Astrocyte of the spinal cord (primary cell): ENCODE measurements around the gene ZSCAN23.
"Not testable (repeated sequence)": the region's sequence is repeated elsewhere in the genome, so short reads cannot be mapped to it uniquely, and the experiment has no call there.

Experiments used
- DNase-seq: peaks from one replicate; pipeline ENCODE4 v3.0.0; 2011; ENCODE audit warnings: low read depth, low spot score
- H3K4me3 ChIP-seq: 2 replicates; pipeline ENCODE4 v1.5.1; 2011; ENCODE audit warnings: low read depth, mild to moderate bottlenecking, low read length, moderate library complexity
- in situ Hi-C: cut with HindIII; loops from 2 replicates; pipeline ENCODE4 v1.10.0; 2017; ENCODE audit warnings: low sequenced_read_pairs
- TF ChIP-seq, protein P1 (sequence below): IDR thresholded peaks from 2 replicates; pipeline ENCODE4 v1.5.1; 2012; ENCODE audit warnings: low read depth, mild to moderate bottlenecking, low read length, inconsistent platforms

ZSCAN23 gene

DNA sequence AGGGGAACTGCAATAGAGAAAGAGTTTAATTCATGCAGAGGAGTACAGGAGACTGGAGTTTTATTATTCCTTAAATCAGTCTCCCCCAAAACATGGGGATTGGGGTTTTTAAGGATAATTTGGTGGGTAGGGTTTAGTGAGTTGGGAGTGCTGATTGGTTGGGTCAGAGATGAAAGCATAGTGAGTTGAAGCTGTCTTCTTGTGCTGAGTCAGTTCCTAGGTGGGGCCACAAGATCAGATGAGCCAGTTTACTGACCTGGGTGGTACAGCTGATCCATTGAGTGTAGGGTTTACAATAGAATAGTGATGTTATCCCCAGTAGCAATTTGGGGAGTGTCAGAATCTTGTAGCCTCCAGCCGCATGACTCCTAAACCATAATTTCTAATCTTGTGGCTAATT, 43.2 kb upstream of the ZSCAN23 start:
- in situ Hi-C loops = no loop called here
- TF ChIP-seq, protein P1, sequence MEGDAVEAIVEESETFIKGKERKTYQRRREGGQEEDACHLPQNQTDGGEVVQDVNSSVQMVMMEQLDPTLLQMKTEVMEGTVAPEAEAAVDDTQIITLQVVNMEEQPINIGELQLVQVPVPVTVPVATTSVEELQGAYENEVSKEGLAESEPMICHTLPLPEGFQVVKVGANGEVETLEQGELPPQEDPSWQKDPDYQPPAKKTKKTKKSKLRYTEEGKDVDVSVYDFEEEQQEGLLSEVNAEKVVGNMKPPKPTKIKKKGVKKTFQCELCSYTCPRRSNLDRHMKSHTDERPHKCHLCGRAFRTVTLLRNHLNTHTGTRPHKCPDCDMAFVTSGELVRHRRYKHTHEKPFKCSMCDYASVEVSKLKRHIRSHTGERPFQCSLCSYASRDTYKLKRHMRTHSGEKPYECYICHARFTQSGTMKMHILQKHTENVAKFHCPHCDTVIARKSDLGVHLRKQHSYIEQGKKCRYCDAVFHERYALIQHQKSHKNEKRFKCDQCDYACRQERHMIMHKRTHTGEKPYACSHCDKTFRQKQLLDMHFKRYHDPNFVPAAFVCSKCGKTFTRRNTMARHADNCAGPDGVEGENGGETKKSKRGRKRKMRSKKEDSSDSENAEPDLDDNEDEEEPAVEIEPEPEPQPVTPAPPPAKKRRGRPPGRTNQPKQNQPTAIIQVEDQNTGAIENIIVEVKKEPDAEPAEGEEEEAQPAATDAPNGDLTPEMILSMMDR = no peak
- DNase-seq = no peak
- H3K4me3 ChIP-seq = no peak overlapping the region

DNA sequence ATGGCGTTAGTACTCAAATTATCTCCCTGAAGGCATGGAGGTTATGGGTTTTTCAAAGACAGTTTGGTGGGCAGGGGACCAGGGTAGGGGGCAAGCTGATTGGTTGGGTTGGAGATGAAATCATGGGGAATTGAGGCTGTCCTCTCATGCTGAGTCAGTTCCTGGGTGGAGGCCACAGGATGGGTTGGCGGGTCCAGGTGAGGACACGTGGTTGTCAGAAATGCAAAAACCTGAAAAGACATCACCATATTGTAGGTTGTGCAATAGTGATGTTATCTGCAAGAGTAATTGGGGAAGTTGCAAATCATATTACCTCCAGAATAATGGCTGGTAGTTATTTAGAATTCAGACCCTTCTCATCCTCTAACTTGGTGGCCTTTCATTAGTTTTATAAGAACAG, 42.2 kb upstream of the ZSCAN23 start:
- no peak overlapping the region for H3K4me3 ChIP-seq
- no peak for DNase-seq
- TF ChIP-seq, protein P1 = no peak
- in situ Hi-C loops = no loop called here

DNA sequence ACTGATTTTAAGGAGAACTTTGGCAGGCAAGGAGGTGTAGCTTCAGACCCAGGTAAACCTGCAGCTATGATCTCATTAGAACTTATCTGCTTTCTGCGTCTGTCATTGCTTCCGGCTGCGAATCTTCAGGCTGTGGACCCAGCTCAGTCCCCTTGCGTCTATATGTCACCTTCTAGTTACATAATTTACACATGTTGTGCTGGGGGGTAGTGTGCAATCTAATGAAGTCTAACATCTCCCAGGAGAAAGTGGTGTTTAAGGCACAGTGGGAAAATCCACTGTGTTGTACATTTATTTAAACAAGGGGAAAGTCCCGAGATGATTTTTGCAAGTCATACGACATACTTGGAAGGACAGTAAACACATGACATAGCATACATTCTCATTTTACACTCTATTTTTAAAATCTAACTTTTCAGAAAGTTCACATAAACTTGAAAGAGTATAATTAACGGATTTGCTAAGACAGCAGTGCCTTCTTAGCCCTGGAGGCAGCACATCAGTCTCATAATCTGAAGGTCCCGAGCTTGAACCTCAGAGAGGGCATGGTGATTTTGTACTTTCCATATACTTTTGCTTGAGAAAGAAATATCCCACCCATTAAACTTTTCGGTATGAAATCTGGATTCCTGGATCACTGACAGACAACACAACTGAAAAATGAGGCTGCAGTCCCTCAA, 37.1 kb upstream of the ZSCAN23 start:
- TF ChIP-seq, protein P1 = no peak
- in situ Hi-C loops = no loop called here
- no peak overlapping the region for H3K4me3 ChIP-seq

DNA sequence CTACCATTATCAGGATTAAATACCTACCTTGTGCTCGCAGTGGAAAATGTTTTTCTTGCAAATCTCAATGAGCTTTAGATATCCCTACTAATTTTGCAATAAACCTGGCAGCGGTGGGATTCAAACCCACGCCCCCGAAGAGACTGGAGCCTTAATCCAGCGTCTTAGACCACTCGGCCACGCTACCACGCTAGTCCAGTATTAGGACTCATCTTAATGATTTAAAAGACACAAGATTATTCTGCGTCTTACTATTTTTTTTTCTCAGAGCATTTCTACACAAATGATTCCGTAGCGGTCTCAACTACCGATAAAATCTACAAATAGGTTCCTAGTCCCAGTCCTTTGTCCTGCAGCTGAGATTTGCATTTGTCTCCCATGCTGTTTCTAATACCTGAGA, 35.2 kb upstream of the ZSCAN23 start:
- TF ChIP-seq, protein P1 = no peak
- in situ Hi-C loops = no loop called here
- DNase-seq = no peak
- H3K4me3 ChIP-seq = no peak overlapping the region

More for the DNA sequence above, 37.1 kb upstream of the ZSCAN23 start:
- no peak for DNase-seq

DNA sequence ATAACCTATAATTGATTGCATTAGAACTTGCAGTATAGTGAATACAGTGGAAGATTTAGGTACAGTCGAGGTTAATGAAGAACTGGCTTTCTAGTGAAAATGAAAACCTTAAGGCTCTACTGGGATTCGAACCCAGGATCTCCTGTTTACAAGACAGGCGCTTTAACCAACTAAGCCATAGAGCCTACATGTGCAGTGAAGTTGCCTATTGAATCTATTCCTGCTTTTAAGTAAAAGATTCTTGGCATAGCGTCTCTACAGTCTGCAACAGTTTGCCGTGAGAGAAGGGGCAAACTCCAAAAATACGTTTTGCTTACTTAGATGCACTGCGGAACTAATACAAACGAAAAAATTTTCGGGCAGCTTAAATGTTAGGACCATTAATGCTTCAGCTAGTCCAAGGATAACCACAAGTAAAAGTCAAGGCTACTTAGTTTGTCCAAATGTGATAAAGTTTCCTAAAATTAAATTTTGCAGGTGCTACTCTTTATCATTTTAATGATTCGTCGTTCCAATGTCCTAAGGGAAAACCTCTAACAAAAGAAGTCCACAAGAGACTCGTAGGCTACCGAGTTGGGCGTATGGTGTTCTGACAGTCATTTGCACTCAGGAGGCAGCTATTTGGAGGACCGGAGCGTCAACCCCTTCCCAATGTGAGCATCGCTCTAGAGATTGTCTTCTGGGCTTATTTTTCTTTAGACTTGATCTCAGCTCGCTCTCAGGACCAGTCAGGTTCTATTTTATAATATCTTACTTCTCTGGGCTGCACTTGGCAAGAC, 31.3 kb upstream of the ZSCAN23 start:
- in situ Hi-C loops = no loop called here
- DNase-seq = peak; percentile 90
- TF ChIP-seq, protein P1 = no peak
- peak overlapping the region; percentile 56 for H3K4me3 ChIP-seq

DNA sequence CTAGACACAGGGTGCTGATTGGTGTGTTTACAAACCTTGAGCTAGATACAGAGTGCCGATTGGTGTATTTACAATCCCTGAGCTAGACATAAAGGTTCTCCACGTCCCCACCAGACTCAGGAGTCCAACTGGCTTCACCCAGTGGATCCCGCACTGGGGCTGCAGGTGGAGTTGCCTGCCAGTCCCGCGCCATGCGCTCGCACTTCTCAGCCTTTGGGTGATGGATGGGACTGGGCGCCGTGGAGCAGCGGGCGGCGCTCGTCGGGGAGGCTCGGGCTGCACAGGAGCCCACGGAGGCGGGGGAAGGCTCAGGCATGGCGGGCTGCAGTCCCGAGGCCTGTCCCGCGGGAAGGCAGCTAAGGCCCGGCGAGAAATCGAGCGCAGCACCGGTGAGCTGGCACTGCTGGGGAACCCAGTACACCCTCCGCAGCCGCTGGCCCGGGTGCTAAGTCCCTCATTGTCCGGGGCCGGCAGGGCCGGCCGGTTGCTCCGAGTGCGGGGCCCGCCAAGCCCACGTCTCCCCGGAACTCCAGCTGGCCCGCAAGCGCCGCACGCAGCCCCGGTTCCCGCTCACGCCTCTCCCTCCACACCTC, 26.0 kb upstream of the ZSCAN23 start:
- DNase-seq, in situ Hi-C loops, H3K4me3 ChIP-seq: not testable (repeated sequence)

DNA sequence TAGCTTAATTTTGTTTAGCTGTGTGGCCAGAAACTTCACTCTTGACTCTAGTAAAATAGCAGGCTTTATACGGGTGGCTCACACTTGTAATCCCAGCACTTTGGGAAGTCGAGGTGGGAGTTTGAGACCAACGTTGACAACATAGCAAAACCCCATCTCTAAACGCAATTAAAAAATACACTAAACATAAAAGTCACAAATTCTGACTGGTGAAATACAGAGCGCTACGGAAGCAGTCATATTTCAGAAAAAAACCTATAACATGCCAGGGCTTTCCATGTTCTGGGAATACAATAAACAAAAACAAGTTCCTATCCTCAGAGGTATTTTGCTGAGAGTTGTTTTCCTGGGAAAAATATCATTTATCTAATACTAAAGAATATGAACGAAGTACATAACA, 24.8 kb upstream of the ZSCAN23 start:
- TF ChIP-seq, protein P1 = no peak
- H3K4me3 ChIP-seq = no peak overlapping the region
- in situ Hi-C loops = no loop called here
- no peak for DNase-seq
